GM19395 (cell line): ENCODE data around the gene SLC26A6.

ENCODE experiments used
- ATAC-seq: cut with Tn5 transposase; IDR thresholded peaks from one replicate; pipeline ENCODE4 v1.9.1; 2021; ENCODE audit warnings: mild to moderate bottlenecking, moderate library complexity; ENCODE audit not compliant: unreplicated experiment

SLC26A6 gene

DNA sequence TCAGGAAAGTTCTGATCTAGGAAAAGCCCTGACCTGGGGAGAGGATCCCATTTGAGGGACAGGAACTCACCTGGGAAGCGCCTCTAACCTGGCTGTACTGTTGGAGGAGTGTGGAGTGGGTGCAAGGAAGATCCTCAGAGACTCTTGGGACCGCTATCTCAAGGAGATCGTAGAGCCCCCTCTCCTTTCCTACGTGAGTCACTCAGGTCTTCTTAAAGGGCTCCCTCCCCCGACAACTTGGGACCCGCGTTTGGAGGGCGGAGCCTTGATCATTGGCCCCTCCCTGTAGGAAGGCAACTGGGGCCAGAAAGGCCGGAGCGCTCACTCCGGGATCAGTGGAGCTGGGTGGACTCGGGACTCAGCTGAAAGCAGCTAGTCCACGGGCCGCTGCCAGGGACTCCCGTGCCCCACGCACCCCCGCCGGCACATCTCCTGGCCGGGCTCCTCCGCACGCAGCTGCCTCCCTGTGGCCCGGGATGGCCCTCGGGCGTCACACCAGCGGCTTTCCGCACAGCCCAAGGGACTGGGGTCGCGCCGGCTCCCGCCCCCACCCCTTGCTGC is 520 bp downstream of the SLC26A6 start:
- peak; percentile 29 for ATAC-seq

DNA sequence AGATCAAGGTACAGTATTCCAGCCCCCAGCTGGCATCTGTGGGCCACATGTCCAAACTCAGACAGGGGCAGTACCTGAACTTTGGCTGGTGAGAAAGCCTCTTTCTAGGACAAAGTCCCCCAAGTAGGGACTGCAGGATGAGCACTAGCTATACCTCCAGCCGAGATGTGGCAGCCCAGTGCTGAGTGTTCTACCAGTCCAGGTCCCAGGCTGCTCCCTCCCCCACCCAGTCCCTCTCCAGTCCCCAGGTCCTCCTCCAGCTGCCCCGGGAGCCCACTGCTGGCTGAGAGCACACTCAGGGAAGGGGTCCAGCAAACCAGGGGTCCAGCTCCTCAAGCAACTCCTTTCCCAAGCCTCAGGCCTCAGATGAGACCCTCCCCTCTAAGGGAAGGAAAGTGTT is 1.5 kb downstream of the SLC26A6 start:
- ATAC-seq: no peak

- no peak for ATAC-seq
Observed at GRCh38 chr3:48633256-48633655, 2.0 kb downstream of the SLC26A6 start.

- no peak for ATAC-seq
Observed at GRCh38 chr3:48631516-48632448, 3.5 kb downstream of the SLC26A6 start.

GRCh38 chr3:48630833-48631232 is 4.4 kb downstream of the SLC26A6 start:
- no peak for ATAC-seq

DNA sequence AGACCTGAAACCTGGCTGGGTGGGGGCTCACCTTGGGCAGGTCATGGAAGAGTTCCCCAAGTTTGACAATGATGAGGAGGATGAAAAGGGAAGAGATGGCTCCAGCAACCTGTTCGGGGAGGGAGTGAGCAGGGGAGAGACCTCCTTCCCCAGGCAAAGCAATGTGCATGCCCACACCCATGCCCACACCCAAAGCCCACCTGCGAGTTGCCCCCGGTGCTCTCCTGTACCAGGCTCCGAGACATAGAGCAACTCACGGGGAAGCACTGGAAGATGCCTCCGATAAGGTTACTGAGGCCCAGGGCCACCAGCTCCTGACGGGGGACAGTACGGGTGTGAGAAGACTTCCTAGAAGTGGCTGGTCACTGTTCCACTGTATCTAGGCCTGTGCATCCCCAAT is 4.9 kb downstream of the SLC26A6 start:
- no peak for ATAC-seq

GRCh38 chr3:48629894-48630293 is 5.4 kb downstream of the SLC26A6 start:
- no peak for ATAC-seq

GRCh38 chr3:48628277-48629017 is 6.8 kb downstream of the SLC26A6 start:
- ATAC-seq: no peak

DNA sequence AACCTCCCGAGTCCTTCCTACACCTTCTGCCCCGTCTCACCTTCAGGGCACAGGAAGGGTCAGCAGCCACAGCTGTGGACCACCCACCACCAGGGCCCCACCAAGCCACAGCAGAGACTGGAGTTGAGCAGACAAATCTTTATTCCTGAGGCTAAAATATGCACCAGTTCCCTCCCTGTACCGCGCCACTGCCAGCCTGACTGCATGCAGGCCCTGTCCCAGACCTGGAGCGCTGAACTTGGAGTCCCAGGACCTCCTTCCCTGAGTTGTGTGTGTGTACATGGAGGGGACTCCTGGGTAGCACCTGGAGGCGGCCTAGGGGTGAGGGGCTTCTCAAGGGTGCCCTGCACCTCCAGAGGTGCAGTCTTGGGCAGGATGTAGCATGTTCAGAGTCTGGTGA is 9.7 kb downstream of the SLC26A6 start:
- ATAC-seq: no peak

DNA sequence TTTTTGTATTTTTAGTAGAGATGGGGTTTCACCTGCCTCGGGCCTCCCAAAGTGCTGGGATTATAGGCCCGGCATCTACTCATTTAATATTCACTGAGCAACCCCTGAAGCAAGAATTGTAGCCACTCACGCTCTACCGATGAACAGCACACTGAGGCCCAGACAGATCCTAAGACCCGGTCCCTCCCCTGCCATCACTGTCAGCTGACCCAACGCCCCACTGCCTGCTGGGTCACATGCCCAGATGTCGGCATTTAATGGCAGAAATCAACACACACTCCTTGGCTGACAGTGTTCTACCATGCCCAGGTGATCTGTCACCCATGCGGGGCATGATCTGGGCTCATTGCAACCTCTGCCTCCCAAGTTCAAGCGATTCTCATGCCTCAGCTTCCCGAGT is 10.5 kb downstream of the SLC26A6 start:
- no peak for ATAC-seq

GRCh38 chr3:48623851-48624547 is 11.3 kb downstream of the SLC26A6 start:
- no peak for ATAC-seq

DNA sequence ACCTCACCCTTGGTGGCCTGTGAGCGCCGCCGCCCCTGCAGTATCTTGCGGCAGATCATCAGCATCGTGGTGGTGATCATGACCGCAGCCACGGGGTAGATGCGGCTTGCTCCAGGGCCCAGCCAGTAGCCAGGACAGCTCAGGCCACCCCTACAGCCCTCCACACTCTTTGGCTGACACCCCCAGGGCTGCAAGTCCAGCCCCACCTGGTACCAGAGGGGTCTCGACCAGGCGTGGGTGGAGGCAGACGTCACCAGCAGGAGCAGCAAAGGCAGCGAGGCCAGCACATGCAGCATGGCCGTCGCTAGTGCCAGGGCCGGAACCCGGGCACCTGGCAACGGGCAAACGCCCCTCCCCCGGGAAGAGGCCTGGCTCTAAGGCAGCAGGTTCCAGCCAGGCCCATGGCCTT is 13.8 kb downstream of the SLC26A6 start, which contains the start of gene TMEM89:
TSS of gene TMEM89 (minus strand) at position 309 of the 409 bp plus-strand sequence. CDS start at position 296, 13 bp downstream.
- ATAC-seq: no peak

GRCh38 chr3:48619541-48620524 is 15.4 kb downstream of the SLC26A6 start:
- no peak for ATAC-seq

GRCh38 chr3:48617559-48617958 is 17.7 kb downstream of the SLC26A6 start:
- no peak for ATAC-seq

- no peak for ATAC-seq
Observed at GRCh38 chr3:48614044-48614443, 21.2 kb downstream of the SLC26A6 start.

DNA sequence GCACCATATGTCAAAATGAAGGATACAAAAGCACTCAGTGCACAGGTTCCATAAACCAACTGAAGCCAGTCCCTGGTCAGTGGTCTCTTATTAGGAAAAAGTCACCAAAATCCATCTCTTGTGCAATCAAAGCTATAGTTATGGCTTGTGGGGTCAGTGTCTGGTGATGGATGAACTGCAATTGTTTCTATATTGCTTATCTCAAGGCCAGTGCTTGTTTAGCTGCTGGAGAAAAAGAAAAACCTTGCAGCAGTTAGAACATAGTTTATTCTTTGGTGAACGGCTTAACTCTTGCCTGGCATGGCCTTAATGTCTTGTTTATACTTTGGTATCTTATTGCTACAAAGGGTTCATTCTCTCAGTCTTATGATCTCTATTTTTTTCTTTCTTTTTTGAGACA is 23.0 kb downstream of the SLC26A6 start:
- no peak for ATAC-seq

- peak; percentile 97 for ATAC-seq
Observed at GRCh38 chr3:48609088-48610005, 25.9 kb downstream of the SLC26A6 start, which contains the start of gene UQCRC1. UQCRC1 (minus strand) TSS chr3:48609646; CDS start chr3:48609620, 26 bp downstream.

DNA sequence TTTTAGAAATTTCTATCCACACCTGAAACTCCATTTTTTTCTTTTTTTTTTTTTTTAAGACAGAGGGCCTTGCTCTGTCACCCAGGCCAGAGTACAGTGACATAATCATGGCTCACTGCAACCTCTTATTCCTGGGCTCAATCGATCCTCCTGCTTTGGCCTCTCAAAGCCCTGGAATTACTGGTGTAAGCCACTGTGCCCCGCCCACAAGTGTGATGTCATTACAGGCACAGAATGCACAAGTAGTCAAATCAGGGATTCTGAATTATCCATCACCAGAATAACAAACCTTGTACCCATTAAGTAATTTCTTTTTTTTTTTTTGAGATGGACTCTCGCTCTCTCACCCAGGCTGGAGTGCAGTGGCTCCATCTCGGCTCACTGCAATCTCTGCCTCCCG is 27.7 kb downstream of the SLC26A6 start:
- ATAC-seq: no peak

DNA sequence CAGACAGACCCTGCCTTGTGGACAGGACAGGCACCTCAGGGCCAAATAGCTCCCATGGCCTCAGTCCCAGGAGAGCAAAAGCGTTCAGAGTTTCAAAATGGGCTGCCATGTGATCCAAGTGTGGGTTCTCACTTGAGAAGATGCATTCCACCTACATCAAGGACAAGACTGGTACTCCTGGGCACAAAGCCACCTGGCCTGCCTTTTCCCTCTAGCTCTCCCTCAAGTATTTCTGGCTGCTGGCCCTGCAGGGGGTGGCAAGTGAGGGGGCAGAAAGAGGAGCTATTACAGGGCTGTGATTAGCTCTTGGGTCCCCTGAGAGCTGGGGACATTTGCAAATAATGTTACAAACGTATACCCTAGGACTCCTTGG is 33.7 kb downstream of the SLC26A6 start:
- ATAC-seq: no peak
